ENCODE measurements around the gene PCDHB14. TPM values are rescaled to one million over a fixed set of nuclear protein-coding genes. Genes with fewer than 3 reads are reported as not detected.
"Not testable (repeated sequence)": the region's sequence is repeated elsewhere in the genome, so short reads cannot be mapped to it uniquely, and the experiment has no call there.

PCDHB14 gene
- 1 to 10 TPM; 1.4 to 3.3 (median 2.8) TPM for total RNA-seq

DNA sequence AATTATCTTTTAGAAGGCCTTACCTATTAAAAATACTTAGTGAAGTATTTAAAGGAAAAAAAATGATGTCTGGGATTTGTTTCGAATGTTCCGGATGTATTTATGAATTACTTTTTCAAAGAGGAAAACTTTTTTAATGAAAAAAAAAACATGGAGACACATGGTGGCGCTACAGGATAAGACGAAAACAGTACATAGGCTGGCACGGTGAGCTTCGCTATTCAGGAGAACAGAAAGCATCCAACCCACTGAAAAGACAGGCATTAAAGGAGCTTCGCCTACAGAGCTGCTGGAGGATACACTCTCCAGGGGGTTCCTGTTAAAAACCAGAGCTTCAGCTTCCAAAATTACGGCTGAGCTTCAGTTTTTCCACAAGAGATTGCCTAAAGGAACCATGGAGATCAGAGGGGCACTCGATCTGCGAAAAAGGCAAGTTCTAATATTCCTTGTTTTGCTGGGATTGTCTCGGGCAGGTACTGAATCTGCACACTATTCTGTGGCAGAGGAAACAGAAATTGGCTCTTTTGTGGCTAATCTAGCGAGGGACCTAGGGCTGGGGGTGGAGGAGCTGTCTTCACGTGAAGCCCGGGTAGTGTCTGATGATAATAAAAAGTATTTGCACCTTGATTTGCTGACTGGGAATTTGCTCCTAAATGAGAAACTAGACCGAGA lies at the start of gene PCDHB14:
Gene PCDHB14 (plus strand): TSS at position 232 of the 672 bp plus-strand sequence. CDS start 163 bp downstream, at position 395.
- H3K9me3 ChIP-seq, result peaks cover 44 to 68% of the 10 kb centered on the region in 2 donors
- no peaks in the 10 kb centered on the region for H3K27me3 ChIP-seq
- in situ Hi-C loops (cut with MboI; ENCODE audit: low pct_ligation_motif_present in 1 of 4, low pct_unique_long_range_greater_than_20kb in 1 of 4, low sequenced_read_pairs in 3 of 4) (loop anchor here (25.0 kb wide), 2 partner anchors 164 to 339 kb away; partner anchors contain the start of genes PCDHGA7 (in 1 of the 4), PCDHGA8 (in 1 of the 4), PCDHGB4 (in 1 of the 4) and PCDHGB5 (in 1 of the 4)), intact Hi-C loops (cut with DNase I; ENCODE audit: low total_unique reads) (no loop called here)
- no peak within 1 kb of the TSS for H3K27ac ChIP-seq
- peak within 1 kb of the TSS in 1 of 4 donors; percentile 28 for H3K4me3 ChIP-seq
- DNase-seq, result no peak
- peaks cover 0 to 2% (median 0%) of the 10 kb centered on the region in 4 donors for H3K4me1 ChIP-seq
- 28 to 45% methylated on average over 10 to 15 of the region's 15 CpGs for WGBS, 2 donors (ENCODE audit: low coverage in 1 of 2)
- TF ChIP-seq, protein P1, sequence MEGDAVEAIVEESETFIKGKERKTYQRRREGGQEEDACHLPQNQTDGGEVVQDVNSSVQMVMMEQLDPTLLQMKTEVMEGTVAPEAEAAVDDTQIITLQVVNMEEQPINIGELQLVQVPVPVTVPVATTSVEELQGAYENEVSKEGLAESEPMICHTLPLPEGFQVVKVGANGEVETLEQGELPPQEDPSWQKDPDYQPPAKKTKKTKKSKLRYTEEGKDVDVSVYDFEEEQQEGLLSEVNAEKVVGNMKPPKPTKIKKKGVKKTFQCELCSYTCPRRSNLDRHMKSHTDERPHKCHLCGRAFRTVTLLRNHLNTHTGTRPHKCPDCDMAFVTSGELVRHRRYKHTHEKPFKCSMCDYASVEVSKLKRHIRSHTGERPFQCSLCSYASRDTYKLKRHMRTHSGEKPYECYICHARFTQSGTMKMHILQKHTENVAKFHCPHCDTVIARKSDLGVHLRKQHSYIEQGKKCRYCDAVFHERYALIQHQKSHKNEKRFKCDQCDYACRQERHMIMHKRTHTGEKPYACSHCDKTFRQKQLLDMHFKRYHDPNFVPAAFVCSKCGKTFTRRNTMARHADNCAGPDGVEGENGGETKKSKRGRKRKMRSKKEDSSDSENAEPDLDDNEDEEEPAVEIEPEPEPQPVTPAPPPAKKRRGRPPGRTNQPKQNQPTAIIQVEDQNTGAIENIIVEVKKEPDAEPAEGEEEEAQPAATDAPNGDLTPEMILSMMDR (IDR thresholded peaks at IDR 0.05), result peak in 2 of 5 experiments; percentile 6 to 16
- TF ChIP-seq POLR2AphosphoS5 (IDR thresholded peaks at IDR 0.05), result no peak
- TF ChIP-seq POLR2A (IDR thresholded peaks at IDR 0.05), result no peak
- TF ChIP-seq EP300 (IDR thresholded peaks at IDR 0.05; ENCODE audit: low read depth), result no peak
- H3K36me3 ChIP-seq, result no peaks in the 10 kb centered on the region

DNA sequence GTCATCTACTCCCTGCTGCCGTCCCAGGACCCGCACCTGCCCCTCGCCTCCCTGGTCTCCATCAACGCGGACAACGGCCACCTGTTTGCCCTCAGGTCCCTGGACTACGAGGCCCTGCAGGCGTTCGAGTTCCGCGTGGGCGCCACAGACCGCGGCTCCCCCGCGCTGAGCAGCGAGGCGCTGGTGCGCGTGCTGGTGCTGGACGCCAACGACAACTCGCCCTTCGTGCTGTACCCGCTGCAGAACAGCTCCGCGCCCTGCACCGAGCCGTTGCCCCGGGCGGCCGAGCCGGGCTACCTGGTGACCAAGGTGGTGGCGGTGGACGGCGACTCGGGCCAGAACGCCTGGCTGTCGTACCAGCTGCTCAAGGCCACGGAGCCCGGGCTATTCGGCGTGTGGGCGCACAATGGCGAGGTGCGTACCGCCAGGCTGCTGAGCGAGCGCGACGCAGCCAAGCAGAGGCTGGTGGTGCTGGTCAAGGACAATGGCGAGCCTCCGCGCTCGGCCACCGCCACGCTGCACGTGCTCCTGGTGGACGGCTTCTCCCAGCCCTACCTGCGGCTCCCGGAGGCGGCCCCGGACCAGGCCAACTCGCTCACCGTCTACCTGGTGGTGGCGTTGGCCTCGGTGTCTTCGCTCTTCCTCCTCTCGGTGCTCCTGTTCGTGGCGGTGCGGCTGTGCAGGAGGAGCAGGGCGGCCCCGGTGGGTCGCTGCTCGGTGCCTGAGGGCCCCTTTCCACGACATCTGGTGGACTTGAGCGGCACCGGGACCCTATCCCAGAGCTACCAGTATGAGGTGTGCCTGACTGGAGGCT lies 48.6 kb upstream of the PCDHB14 start:
- DNase-seq; H3K27ac ChIP-seq; H3K4me1 ChIP-seq; H3K36me3 ChIP-seq; in situ Hi-C loops (cut with MboI; ENCODE audit: low pct_ligation_motif_present in 1 of 4, low pct_unique_long_range_greater_than_20kb in 1 of 4, low sequenced_read_pairs in 3 of 4); H3K4me3 ChIP-seq; intact Hi-C loops (cut with DNase I; ENCODE audit: low total_unique reads): not testable (repeated sequence)
- 73 to 80% methylated on average over 10 to 66 of the region's 79 CpGs for WGBS, 2 donors (ENCODE audit: low coverage in 1 of 2)
- Histone ChIP-seq H3K27me3 (peaks cover 18% of the 10 kb centered on the region), H3K9me3 (peaks cover 30 to 34% of the 10 kb centered on the region in 2 donors)

DNA sequence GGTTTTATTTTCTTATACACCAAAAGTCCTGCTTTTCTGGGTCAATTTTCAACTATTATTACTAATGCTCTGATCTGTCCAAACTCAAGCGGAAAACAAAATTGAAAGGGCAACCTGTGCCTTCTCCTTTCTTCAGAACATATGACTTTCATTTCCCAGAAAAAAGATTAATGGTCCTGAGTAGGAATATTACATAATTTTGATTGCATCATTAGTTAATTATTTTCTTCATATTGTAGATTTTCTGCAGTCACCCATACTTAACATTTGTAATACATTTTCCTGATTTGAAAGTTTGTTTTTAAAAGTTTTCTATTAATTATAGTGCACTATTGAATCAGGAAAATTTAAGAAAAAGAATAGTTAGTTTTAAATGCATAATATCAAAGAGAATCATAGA lies 47.2 kb upstream of the PCDHB14 start:
- in situ Hi-C loops (cut with MboI; ENCODE audit: low pct_ligation_motif_present in 1 of 4, low pct_unique_long_range_greater_than_20kb in 1 of 4, low sequenced_read_pairs in 3 of 4), result no loop called here
- TF ChIP-seq POLR2AphosphoS5 (IDR thresholded peaks at IDR 0.05) (no peak), EP300 (IDR thresholded peaks at IDR 0.05; ENCODE audit: low read depth) (no peak), POLR2A (IDR thresholded peaks at IDR 0.05) (no peak)
- TF ChIP-seq, protein P1 (IDR thresholded peaks at IDR 0.05), result no peak

DNA sequence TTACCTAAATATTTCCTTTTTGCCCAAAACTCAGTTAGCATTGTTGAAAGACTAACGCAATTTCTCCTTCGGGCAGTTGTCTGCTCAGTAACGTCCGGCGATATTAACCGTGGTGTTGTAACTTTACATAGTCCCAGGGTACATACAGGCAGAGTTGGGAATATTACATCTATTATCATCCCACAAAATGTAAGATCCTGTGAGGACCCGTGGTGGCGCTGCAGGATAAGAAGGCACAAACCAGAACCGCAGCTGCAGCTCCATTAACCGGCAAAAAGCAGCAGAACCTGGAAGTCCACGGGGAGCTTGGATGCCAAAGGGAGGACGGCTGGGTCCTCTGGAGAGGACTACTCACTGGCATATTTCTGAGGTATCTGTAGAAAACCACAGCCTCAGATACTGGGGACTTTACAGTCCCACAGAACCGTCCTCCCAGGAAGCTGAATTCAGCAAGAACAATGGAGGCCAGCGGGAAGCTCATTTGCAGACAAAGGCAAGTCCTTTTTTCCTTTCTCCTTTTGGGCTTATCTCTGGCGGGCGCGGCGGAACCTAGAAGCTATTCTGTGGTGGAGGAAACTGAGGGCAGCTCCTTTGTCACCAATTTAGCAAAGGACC lies 45.5 kb upstream of the PCDHB14 start, which contains the start of gene PCDHB8:
Gene PCDHB8 (plus strand): TSS at position 214 of the 615 bp plus-strand sequence. CDS start 245 bp downstream, at position 459.
- H3K4me3 ChIP-seq; H3K27ac ChIP-seq; H3K36me3 ChIP-seq; H3K4me1 ChIP-seq; in situ Hi-C loops (cut with MboI; ENCODE audit: low pct_ligation_motif_present in 1 of 4, low pct_unique_long_range_greater_than_20kb in 1 of 4, low sequenced_read_pairs in 3 of 4); DNase-seq; intact Hi-C loops (cut with DNase I; ENCODE audit: low total_unique reads): not testable (repeated sequence)
- peaks cover 18% of the 10 kb centered on the region for H3K27me3 ChIP-seq
- WGBS, 2 donors (ENCODE audit: low coverage in 1 of 2), result 55 to 70% methylated on average over 7 to 14 of the region's 18 CpGs
- H3K9me3 ChIP-seq, result peaks cover 30% of the 10 kb centered on the region in 2 donors

More for the DNA sequence above, 47.2 kb upstream of the PCDHB14 start:
- WGBS, 2 donors (ENCODE audit: low coverage in 1 of 2), result 69 to 72% methylated on average over 1 of the region's 1 CpG
- no peak for DNase-seq
- no peak overlapping the region for H3K27ac ChIP-seq
- peaks cover 30% of the 10 kb centered on the region in 2 donors for H3K9me3 ChIP-seq
- H3K27me3 ChIP-seq, result peaks cover 18% of the 10 kb centered on the region
- no peaks in the 10 kb centered on the region for H3K4me1 ChIP-seq
- no peak overlapping the region for H3K4me3 ChIP-seq
- H3K36me3 ChIP-seq, result no peaks in the 10 kb centered on the region
- intact Hi-C loops (cut with DNase I; ENCODE audit: low total_unique reads), result no loop called here

DNA sequence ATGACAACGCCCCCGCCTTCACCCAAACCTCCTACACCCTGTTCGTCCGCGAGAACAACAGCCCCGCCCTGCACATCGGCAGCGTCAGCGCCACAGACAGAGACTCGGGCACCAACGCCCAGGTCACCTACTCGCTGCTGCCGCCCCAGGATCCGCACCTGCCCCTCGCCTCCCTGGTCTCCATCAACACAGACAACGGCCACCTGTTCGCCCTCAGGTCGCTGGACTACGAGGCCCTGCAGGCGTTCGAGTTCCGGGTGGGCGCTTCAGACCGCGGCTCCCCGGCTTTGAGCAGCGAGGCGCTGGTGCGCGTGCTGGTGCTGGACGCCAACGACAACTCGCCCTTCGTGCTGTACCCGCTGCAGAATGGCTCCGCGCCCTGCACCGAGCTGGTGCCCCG lies 43.8 kb upstream of the PCDHB14 start:
- intact Hi-C loops (cut with DNase I; ENCODE audit: low total_unique reads); DNase-seq; H3K4me1 ChIP-seq; H3K27ac ChIP-seq; in situ Hi-C loops (cut with MboI; ENCODE audit: low pct_ligation_motif_present in 1 of 4, low pct_unique_long_range_greater_than_20kb in 1 of 4, low sequenced_read_pairs in 3 of 4); H3K4me3 ChIP-seq; H3K36me3 ChIP-seq: not testable (repeated sequence)
- H3K27me3 ChIP-seq, result peaks cover 18% of the 10 kb centered on the region
- H3K9me3 ChIP-seq, result peaks cover 25 to 37% of the 10 kb centered on the region in 2 donors
- 78 to 81% methylated on average over 7 to 38 of the region's 39 CpGs for WGBS, 2 donors (ENCODE audit: low coverage in 1 of 2)

DNA sequence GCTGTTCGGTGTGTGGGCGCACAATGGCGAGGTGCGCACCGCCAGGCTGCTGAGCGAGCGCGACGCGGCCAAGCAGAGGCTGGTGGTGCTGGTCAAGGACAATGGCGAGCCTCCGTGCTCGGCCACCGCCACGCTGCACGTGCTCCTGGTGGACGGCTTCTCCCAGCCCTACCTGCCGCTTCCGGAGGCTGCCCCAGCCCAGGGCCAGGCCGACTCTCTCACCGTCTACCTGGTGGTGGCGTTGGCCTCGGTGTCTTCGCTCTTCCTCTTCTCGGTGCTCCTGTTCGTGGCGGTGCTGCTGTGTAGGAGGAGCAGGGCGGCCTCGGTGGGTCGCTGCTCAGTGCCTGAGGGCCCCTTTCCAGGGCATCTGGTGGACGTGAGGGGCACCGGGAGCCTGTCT lies 43.3 kb upstream of the PCDHB14 start:
- in situ Hi-C loops (cut with MboI; ENCODE audit: low pct_ligation_motif_present in 1 of 4, low pct_unique_long_range_greater_than_20kb in 1 of 4, low sequenced_read_pairs in 3 of 4); H3K4me1 ChIP-seq; intact Hi-C loops (cut with DNase I; ENCODE audit: low total_unique reads); H3K36me3 ChIP-seq; DNase-seq; H3K4me3 ChIP-seq; H3K27ac ChIP-seq: not testable (repeated sequence)
- peaks cover 28 to 38% of the 10 kb centered on the region in 2 donors for H3K9me3 ChIP-seq
- WGBS, 2 donors (ENCODE audit: low coverage in 1 of 2), result 63% methylated on average over 25 of the region's 32 CpGs; no CpG with 5 or more reads in 1 of the 2 donors
- H3K27me3 ChIP-seq, result peaks cover 18% of the 10 kb centered on the region

Measured in transverse colon (tissue), 4 donors.